GM23338 (cell line): ENCODE results near the gene SPATA13.

Experiments
- CTCF ChIP-seq, 2 experiments: fragments of 200-600 bp in 1 of 2; sonication (generic) in 1 of 2; conservative IDR thresholded peaks; 2 replicates each; pipeline versions ENCODE4 v1.5.1 to v1.6.1; 2016 to 2017; ENCODE audit warnings: antibody characterized with exemption in 2 of 2, low read depth in 2 of 2, mild to moderate bottlenecking in 2 of 2, moderate library complexity in 1 of 2
- EZH2 ChIP-seq: fragments of 200-600 bp; sonication (generic); IDR thresholded peaks from one replicate; pipeline ENCODE4 v1.8.0; 2017; ENCODE audit warnings: antibody characterized with exemption, mild to moderate bottlenecking, low read depth; ENCODE audit not compliant: unreplicated experiment
- EZH2phosphoT487 ChIP-seq: fragments of 200-600 bp; sonication (generic); IDR thresholded peaks from one replicate; pipeline ENCODE4 v1.8.1; 2018; ENCODE audit warnings: antibody characterized with exemption; ENCODE audit not compliant: unreplicated experiment
- POLR2AphosphoS5 ChIP-seq: IDR thresholded peaks from 2 replicates; pipeline ENCODE4 v1.6.1; 2016; ENCODE audit warnings: antibody characterized with exemption, low read depth
- REST ChIP-seq: IDR thresholded peaks from one replicate; pipeline ENCODE4 v1.6.1; 2018; ENCODE audit warnings: antibody characterized with exemption; ENCODE audit not compliant: unreplicated experiment
- ZNF331 ChIP-seq: fragments of 250-450 bp; sonication (Bioruptor Pico); IDR thresholded peaks from 2 replicates; pipeline ENCODE4 v1.5.0; 2020; ENCODE audit warnings: low read depth, mild to moderate bottlenecking, moderate library complexity

GRCh38 chr13:24161980-24162525, 1.5 kb downstream of the SPATA13 start:
- TF ChIP-seq CTCF (conservative IDR thresholded peaks at IDR 0.05; ENCODE audit: low read depth in 2 of 2) (no peak), EZH2phosphoT487 (no peak), ZNF331 (CRISPR knock-in tag) (no peak), REST (no peak), POLR2AphosphoS5 (no peak), EZH2 (no peak)
